Upper lobe of left lung (tissue), 4 donors: ENCODE measurements around the gene NAV2.

ENCODE experiments used
- CTCF ChIP-seq, 6 experiments: fragments of 450-650 bp in 4 of 6; fragments of 200-600 bp in 2 of 6; sonication (generic) in 2 of 6; IDR thresholded peaks; one replicate each; pipeline ENCODE4 v1.5.1; 2016 to 2019; ENCODE audit warnings: antibody characterized with exemption in 6 of 6
- EP300 ChIP-seq, 4 donors: sonication (generic); formaldehyde crosslinking; IDR thresholded peaks; one replicate each; pipeline ENCODE4 v1.5.1; 2017; ENCODE audit warnings: antibody characterized with exemption in 4 of 4, control low read depth in 2 of 4
- POLR2AphosphoS5 ChIP-seq, 2 donors: sonication (generic); formaldehyde crosslinking; IDR thresholded peaks; one replicate each; pipeline ENCODE4 v1.5.1; 2017; ENCODE audit warnings: antibody characterized with exemption in 2 of 2

GRCh38 chr11:19974886-19975285, 262.2 kb downstream of the NAV2 start:
- no peak for TF ChIP-seq CTCF (IDR thresholded peaks at IDR 0.05)
- TF ChIP-seq POLR2AphosphoS5 (IDR thresholded peaks at IDR 0.05) = no peak
- TF ChIP-seq EP300 (IDR thresholded peaks at IDR 0.05) = no peak
